Measurements from ENCODE around the gene INTS15.

GRCh38 chr7:6656413-6656812 is 66.6 kb downstream of the INTS15 start:
- TF ChIP-seq, protein P1, sequence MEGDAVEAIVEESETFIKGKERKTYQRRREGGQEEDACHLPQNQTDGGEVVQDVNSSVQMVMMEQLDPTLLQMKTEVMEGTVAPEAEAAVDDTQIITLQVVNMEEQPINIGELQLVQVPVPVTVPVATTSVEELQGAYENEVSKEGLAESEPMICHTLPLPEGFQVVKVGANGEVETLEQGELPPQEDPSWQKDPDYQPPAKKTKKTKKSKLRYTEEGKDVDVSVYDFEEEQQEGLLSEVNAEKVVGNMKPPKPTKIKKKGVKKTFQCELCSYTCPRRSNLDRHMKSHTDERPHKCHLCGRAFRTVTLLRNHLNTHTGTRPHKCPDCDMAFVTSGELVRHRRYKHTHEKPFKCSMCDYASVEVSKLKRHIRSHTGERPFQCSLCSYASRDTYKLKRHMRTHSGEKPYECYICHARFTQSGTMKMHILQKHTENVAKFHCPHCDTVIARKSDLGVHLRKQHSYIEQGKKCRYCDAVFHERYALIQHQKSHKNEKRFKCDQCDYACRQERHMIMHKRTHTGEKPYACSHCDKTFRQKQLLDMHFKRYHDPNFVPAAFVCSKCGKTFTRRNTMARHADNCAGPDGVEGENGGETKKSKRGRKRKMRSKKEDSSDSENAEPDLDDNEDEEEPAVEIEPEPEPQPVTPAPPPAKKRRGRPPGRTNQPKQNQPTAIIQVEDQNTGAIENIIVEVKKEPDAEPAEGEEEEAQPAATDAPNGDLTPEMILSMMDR (IDR thresholded peaks at IDR 0.05; ENCODE audit: poor library complexity, severe bottlenecking) = no peak
- no peak for TF ChIP-seq REST (IDR thresholded peaks at IDR 0.05; ENCODE audit: borderline replicate concordance)
